LHCN-M2 (cell line): ENCODE data around the gene FURIN. TPM values are rescaled to one million over a fixed set of nuclear protein-coding genes. Genes with fewer than 3 reads are reported as not detected.
A peak's percentile ranks its signal among the peaks of the same experiment; 100 is the strongest.
"Not testable (repeated sequence)": the region's sequence is repeated elsewhere in the genome, so short reads cannot be mapped to it uniquely, and the experiment has no call there.

Experiments
- DNase-seq: peaks from one replicate; pipeline ENCODE4 v3.0.0-alpha.2; 2012; ENCODE audit warnings: low read depth
- polyA plus RNA-seq: library from polyadenylated mRNA; unstranded; fragments of >200 nt; gene quantifications from one replicate; pipeline ENCODE4 v1.2.1, GENCODE V29; 2012; ENCODE audit warnings: missing spikeins
- total RNA-seq: library from RNA; depleted of rRNA; stranded (reverse); fragments of >200 nt; gene quantifications from 2 replicates; pipeline ENCODE4 v1.2.3, GENCODE V29; 2014; rRNA removed

The FURIN gene
- 32.1 and 36.1 TPM in 2 replicates for total RNA-seq
- 30.9 TPM for polyA plus RNA-seq

DNA sequence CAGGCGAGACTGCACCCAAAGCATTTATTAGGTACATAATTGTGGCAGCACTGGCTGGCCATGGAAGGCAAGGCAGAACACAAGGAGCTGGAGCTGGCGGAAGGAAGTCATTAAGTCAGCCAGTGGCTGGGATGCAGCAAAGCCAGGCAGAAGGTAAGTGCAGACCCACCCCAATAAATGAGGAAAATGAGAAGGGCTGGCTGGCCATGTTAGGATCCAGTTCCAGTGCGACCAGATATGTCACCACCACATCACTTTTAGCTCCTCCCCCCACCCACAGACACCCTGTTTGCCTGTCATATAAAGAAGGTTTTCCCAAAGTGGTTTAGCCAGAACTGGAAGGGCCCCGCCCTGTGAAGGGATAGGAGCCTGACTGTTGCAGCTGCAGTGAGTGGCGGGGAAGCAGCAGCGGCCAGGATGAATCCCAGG, at the start of gene FURIN:
FURIN (plus strand) TSS at position 328 of the 429 bp plus-strand sequence. CDS start 7,153 bp downstream, outside the sequence.
- no peak for DNase-seq

DNA sequence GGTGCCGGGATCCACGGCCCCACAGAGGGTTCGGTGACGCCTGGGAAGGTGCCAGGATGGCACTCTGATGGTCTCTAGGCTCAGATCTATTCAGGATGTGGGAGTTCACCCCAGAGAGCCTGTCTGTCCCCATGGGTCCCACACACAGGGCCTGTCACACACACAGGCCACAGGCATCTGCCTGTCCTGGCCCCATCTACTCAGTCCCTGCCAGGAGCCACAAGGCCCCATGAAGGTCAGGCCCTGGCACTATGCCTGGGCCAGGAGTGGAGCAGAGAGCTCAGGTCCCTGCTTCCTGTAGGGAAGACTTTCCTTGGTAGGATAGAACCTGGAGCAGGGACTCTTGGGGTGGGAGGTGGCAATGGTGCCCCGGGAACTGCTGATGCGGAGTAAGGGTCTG, 49.0 kb upstream of the FURIN start:
- DNase-seq = no peak

DNA sequence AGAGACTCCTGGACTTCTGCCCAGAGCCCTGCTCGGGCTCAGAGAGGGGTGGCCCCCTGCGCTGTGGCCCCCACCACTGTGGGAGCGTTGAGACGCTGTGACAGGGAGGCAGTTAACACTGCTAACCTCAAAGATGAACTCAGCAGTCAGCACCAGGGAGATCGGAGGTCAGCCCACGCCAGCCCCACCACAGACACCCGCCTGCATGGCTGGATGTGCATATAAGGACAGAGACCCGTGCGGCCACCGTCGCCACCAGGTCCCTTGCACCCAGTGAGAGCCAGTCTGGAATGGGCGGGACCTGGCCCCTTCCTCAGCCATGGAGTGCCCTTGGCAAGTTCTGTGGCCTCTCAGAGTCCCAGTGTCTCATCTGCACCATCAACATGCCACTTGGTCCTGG, 48.5 kb upstream of the FURIN start:
- DNase-seq = no peak

DNA sequence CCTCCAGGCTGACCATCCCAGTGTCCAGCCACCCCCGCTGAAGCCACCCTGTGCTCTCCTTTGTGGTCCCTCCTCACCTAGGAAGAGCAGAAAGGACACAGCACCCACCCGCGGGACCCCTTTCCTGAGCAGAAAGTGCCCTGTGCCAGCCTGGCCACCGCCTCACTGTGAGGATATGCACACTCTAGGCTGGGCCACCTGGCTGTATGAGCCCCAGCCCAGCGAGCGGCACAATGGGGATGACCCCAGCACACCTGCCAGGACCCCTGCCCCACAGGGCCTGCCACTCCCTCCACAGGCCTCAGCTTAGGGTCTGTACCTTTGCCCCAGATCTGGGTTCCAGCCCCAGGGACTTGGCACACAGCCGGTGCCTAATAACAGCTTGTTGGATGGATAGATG, 47.9 kb upstream of the FURIN start:
- DNase-seq = no peak

DNA sequence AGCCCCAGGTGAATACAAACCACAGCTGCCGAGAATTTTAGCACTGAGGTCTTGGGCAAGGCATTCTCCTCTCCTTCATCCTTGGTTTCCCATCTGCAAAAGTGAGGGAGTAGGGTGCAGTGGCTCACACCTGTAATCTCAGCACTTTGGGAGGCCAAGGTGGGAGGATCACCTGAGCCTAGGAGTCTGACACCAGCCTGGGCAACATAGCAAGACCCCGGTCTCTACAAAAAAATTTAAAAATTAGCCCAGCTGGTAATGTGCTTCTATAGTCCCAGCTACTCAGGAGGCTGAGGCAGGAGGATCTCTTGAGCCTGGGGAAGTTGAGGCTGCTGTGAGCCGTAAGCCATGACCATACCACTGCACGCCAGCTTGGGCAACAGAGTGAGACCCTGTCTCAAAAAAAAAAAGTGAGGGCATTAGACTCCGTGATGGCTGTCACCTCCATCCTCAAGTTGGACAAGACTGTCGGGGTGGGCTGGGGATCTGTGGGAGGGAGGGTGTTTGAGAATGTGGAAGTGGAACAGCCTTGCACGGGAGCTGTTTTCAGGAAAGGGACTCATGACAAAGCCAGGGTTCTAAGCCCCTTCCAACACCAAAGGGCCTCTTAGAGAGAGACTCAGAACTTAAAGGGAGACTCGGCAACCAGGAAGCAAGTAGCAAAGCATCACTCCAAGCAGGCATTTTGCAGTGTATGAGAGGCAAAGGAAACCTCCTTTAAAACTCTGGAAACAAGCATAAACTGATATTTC, 46.0 kb upstream of the FURIN start:
- no peak for DNase-seq

DNA sequence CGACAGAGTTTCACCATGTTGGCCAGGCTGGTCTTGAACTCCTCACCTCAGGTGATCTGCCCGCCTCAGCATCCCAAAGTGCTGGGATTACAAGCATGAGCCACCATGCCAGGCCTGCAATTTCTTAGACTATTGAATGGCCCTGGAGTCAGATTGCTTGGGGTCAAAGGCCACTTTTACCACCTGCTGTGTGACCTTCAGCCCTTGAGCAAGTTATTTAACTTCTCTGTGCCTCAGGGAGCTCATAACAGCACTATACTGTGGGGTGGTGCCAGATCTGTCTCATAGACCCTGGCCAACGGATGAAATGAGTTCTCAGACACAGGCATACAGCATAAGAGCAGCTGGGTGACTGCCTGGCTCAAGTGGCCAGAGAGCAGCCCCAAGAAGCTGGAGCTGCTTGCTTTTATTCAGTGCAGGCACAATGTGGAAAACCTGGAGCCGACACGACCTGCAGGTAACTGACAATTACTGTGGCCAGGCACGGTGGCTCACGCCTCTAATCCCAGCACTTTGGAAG, 44.9 kb upstream of the FURIN start:
- DNase-seq = no peak

DNA sequence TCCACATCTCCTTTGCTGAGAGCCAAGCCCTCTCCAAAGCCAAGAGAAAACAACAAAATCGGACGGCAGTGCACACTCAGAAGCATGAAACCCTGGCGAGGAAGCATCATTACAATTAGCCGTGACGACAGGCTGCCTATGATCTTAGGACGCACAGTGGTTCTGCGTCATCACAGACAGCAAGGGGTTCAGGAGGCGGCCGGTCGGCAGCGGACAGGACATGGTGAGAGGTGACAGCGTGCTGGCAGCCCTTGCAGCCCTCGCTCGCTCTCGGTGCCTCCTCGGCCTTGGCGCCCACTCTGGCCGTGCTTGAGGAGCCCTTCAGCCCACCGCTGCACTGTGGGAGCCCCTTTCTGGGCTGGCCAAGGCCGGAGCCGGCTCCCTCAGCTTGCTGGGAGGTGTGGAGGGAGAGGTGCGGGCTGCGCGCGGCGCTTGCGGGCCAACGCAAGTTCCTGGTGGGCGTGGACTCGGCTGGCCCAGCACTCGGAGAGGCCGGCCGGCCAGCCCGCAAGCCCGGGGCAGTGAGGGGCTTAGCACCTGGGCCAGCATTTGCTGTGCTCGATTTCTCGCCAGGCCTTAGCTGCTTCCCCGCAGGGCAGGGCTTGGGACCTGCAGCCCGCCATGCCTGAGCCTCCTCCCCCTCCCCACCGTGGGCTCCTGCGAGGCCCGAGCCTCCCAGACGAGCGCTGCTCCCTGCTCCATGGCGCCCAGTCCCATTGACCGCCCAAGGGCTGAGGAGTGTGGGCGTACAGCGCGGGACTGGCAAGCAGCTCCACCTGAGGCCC, 43.1 kb upstream of the FURIN start:
- not testable (repeated sequence) for DNase-seq

DNA sequence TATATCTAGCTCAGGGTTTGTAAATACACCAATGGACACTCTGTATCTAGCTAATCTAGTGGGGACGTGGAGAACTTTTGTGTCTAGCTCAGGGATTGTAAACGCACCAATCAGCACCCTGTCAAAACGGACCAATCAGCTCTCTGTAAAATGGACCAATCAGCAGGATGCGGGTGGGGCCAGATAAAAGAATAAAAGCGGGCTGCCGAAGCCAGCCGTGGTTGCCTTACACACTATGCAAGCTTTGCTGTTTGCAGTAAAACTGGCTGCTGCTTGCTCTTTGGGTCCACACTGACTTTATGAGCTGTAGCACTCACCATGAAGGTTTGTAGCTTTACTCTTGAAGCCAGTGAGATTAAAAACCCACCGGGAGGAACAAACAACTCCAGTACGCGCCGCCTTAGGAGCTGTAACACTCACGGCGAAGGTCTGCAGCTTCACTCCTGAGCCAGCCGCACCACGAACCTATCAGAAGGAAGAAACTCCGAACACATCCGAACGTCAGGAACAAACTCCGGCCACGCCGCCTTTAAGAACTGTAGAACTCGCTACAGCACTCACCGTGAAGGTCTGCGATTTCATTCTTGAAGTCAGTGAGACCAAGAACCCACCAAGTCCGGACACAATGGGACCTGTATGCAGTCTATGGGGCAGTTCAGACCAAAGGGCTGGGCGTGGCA, 42.0 kb upstream of the FURIN start:
- DNase-seq = not testable (repeated sequence)

DNA sequence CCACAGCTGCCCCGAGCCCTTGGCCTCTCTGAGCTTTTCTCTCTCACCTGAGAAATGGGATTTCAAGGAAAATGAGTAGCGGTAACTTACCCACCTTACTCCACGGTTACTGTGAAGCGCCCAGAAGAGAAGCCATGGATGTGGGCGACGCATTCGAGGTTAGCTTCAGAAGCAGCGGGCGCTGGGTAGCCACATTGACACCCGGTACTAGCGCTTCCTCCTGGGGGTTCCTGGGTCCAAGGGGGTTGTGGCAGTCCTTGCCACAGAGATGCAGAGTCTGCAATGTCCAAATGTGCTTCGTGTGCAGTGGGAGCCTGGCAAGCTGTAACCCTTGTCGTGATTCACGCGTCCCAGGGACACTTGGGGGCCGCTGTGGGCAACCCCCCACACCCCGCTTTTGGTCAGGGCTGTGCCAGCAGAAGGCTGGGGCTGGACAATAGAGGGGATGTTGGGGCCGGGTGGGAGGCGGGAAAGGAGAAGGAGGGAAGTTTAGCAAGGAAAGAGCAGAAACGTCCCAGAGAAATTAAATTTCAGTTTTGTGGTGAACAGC, 41.4 kb upstream of the FURIN start:
- no peak for DNase-seq

DNA sequence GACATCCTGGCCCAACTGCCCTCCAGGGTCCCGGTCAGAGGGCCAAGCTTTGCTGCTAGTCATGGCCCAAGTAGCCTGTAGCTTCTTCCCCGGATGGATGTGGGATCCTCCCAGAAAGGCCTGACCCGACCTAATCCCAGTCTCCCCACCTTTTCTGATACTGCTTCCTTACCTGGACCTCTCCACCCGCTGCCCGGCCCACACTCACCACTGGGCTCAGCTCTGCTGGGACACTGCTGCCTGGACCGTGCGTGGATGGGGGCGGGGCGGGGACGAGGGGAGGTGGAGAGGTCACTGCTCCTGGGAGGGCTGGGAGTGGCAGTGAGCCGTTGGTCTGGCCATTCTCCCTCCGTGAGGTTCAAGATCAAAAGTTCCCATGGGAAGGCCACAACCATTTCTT, 40.3 kb upstream of the FURIN start:
- DNase-seq = no peak

DNA sequence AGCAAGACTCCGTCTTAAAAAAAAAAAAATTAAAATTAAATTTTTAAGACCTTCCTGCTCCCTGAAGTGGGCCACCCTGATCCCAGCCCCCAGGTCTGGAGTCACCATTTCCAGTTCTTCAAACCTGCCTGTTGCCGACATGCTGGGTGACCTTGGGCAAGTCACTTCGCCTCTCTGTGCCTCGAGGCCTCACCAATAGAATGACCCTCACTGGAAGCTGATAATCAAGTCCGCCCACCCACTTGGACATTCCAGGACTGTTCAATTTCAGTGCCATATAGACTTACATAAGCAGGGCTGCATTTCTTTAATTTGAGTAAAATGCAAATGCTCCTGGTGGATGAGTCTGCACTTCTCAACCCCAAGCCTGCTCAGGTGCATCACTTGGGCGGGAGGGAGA, 39.3 kb upstream of the FURIN start:
- no peak for DNase-seq

DNA sequence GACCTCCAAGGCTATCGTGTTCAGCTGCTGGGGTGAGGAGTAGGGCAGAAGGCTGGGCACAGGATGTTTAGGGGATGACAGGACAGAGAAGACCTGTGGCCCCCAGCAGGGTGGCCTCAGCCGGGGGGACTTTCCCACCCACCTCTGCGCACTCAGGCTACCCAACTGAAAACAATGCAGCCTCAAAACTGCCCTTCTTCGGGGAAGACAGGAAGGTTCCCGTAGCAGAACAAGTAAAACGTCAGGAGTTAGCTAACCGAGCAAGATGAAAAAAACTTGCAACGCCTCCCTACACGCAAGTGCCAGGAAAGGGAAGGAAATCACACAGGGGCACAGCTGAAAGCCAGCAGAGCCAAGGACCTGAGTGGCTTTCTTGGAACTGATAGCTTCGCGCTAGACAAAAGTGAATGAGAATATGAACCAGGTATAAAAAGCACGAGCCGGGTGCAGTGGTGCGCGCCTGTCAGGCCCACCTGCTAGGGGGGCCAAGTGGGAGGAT, 38.4 kb upstream of the FURIN start:
- no peak for DNase-seq

DNA sequence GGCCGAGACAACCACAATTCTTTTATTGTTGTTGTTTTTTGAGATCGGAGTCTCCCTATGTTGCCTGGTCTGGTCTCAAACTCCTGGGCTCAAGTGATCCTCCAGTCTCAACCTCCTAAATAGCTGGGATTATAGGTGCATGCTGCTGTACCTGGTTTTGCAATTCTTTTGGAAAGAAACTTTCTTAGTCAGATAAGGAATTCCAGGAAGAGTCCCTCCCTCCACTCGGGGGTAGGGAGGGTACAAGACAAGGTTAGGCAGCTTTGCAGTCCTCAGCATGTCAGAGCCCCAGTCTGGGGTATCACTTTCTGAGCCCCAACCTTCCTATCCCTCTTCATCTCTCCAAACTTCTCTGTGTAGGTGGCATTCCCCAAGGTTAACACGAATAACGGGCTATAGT, 33.8 kb upstream of the FURIN start:
- DNase-seq = no peak

DNA sequence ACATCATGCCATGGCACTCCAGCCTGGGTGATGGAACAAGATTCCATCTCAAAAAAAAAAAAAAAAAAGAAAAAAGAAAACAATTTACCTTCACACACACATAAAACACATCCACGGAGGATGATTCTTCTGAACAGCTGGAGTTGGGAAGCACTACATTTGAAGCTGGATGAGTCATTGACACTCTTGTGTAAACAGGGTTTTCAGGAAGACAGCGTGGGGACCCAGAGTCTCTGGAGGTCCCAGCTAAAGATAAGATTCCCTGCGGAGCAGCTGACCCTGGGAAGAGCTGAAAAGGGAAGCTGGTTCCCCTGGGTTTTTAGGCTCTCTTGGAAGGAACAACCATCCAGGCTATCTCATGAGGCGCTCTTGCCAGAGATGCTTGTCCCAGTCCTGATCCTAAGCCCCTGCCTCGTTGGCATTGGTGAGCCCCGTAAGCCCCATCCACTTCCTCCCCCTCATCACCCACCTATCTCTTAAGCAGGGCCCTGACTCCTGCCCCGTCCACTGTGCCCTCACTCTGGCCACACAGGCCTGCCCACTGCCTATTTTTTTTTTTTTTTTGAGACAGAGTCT, 32.0 kb upstream of the FURIN start:
- DNase-seq = peak; percentile 93

DNA sequence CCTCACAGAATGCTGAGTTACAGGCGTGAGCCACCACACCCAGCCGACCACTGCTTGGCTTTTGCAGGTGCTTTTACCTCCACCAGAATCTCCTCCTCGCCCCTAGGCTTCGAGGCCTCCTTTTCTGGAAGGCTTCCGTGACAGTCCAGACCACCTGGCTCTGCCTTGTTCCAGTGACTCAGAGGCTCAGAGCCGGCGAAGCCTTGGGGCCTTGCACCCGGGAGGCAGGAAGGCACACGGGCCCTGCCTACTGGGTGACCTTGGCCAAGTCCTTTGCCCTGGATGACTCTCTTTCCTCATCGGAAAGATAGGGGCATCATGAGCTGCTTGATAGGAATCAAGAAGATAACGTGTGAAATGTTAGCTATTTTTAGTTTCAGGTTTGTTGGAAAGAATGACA, 31.3 kb upstream of the FURIN start:
- DNase-seq = no peak

DNA sequence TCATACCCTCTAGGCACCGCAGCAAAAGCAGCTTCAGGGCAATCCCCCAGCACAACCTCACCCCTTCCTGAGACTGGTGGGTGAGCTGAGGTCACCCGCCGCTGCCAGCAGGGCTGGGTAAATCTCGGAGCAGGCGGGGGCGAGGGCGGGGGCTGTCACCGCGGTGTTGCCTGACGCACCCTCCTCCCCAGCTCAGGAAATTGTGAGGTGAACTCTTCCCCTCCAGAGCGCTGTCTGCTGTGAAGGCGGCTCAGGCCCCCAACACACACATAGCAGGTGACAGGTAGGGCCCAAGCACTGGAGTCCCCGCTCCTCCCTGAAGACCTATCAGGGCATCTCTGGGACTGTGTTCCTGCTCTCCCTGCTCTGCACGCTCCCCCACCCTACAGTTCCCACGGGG, 30.2 kb upstream of the FURIN start:
- DNase-seq = no peak

DNA sequence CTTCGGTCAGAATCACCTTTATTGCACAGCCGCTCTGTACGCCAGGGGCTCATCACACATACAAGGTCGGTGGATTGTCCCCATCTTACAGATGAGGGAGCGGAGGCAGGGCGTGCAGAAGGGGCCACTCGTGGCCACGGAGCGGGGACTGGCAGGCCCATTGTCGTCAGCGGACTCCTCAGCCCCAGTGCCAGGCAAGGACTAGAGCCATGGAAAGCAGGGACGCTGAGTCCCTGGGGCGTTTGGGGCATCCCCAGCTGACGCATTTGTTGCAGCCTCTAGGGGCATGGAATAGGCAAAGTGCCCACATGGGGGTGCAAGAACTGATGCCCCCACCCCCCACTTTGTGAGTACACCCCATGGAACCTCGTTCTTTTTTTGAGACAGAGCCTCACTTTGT, 29.8 kb upstream of the FURIN start:
- no peak for DNase-seq

DNA sequence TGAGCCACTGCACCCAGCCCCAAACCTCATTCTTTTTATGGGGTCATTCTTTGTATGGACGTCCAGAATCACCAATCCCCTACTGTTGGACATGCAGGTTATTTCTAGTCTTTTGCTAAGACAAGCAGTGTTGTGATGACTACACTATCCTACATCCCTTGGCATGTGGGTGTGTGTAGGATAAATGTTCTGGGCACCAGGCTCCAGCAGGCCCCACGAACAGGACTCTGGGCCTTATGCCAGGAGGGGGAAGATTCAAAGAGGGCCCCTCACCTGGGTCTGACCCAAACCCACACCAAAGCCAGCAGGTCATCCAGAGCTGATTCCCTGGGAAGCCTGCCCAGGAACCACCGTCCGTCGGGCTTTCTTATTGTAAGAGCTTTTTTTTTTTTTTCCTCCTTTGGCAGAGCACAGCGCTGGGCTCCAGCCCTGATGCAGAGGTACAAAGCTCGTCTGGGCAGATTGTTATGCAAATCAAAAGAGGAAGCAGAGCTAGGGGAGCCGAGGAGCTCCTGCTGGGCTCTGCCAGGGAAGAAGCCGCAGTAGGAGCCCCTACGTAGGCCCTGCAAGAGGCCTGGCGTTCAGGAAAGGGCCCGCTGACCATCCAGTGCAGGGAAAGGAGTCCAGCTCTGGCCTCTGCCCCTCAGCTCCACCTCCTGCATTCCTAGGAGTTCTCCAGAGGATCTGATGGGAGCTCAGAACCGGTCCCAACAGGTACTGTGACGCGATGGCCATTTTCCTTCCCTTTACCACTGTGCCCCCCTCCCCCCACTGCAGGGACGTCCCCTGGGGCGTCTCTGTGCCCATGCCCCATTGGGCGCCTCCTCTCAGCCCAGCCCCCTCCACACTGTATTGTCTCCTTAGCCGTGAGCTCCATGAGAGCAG, 29.0 kb upstream of the FURIN start:
- DNase-seq = no peak

DNA sequence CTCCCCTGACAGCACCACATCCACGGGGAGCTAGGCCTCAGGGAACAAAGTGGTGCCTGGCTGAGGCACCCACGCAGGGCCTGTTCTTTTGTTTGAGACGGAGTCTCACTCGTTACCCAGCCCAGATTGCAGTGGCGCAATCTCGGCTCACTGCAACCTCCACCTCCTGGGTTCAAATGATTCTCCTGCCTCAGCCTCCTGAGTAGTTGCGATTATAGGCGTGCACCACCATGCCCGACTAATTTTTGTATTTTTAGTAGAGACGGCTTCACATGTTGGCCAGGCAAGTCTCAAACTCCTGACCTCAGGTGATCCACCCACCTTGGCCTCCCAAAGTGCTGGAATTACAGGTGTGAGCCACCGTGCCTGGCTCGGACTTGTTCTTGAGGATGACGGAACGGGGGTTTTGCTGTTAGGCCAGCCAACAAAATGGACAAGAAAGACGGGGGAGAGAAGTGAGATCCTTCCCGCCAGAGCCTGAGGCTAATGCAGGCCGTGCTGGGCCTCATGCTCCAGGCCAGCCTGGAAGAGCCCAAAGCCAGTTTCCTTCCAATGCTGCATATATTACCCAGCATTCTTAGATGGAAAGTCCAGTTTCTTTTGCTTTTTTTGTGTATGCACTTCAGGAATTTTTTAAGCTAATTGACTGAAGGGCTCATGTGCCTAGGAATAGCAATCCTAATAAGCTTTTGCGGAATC, 28.1 kb upstream of the FURIN start:
- DNase-seq = no peak

DNA sequence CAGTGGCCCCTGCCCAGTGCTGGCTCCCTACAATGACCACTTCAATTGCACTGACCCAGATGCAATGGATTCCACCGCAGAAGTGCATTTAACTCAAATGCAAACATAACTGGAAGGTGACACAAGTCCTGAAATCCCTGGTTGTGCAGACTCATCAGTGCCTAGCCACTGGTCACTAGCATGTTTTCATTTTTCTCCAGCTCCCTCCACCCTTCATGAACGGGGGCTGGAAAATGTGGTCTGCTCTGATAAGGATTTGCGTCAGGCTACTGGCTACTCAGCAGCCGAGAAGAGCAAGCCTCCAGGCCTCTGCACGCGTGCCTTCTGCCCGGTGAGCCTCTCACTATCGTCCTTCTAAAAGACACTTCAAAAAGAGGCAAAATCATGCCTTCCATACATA, 27.4 kb upstream of the FURIN start:
- DNase-seq = no peak
